GM19351 (cell line): ENCODE measurements around the gene INA.

Experiments used
- ATAC-seq: cut with Tn5 transposase; IDR thresholded peaks from one replicate; pipeline ENCODE4 v1.9.1; 2021; ENCODE audit warnings: mild to moderate bottlenecking, moderate library complexity; ENCODE audit not compliant: unreplicated experiment

Gene INA

GRCh38 chr10:103273041-103273441 is 3.9 kb upstream of the INA start:
- no peak for ATAC-seq

GRCh38 chr10:103276251-103276895 is 565 bp upstream of the INA start:
- no peak for ATAC-seq

- no peak for ATAC-seq
Observed at GRCh38 chr10:103277713-103278536, 987 bp downstream of the INA start.

- no peak for ATAC-seq
Observed at GRCh38 chr10:103278537-103278823, 1.5 kb downstream of the INA start.

GRCh38 chr10:103278862-103279298 is 1.9 kb downstream of the INA start:
- no peak for ATAC-seq

- no peak for ATAC-seq
Observed at GRCh38 chr10:103280031-103280430, 3.1 kb downstream of the INA start.

- no peak for ATAC-seq
Observed at GRCh38 chr10:103280506-103280905, 3.6 kb downstream of the INA start.

GRCh38 chr10:103281753-103282152 is 4.8 kb downstream of the INA start:
- ATAC-seq: no peak

GRCh38 chr10:103282961-103283360 is 6.0 kb downstream of the INA start:
- no peak for ATAC-seq

GRCh38 chr10:103284170-103284569 is 7.2 kb downstream of the INA start:
- ATAC-seq: no peak

- ATAC-seq: no peak
Observed at GRCh38 chr10:103287992-103288391, 11.1 kb downstream of the INA start.

- no peak for ATAC-seq
Observed at GRCh38 chr10:103291588-103291987, 14.7 kb downstream of the INA start.

GRCh38 chr10:103295374-103296015 is 18.6 kb downstream of the INA start:
- ATAC-seq: no peak

GRCh38 chr10:103307594-103307993 is 30.7 kb downstream of the INA start:
- no peak for ATAC-seq

- ATAC-seq: no peak
Observed at GRCh38 chr10:103310197-103310596, 33.3 kb downstream of the INA start.

- no peak for ATAC-seq
Observed at GRCh38 chr10:103316087-103316486, 39.1 kb downstream of the INA start.

- ATAC-seq: no peak
Observed at GRCh38 chr10:103327906-103328305, 51.0 kb downstream of the INA start.

- ATAC-seq: no peak
Observed at GRCh38 chr10:103333934-103334520, 57.1 kb downstream of the INA start.

- ATAC-seq: no peak
Observed at GRCh38 chr10:103334567-103334966, 57.6 kb downstream of the INA start.

- ATAC-seq: no peak
Observed at GRCh38 chr10:103336370-103336769, 59.4 kb downstream of the INA start.
